ENCODE results near the gene PTPA. TPM values are rescaled to one million over a fixed set of nuclear protein-coding genes. Genes with fewer than 3 reads are reported as not detected.

PTPA gene
- polyA plus RNA-seq, 1 donor from 2014 or later: 62.8 TPM

DNA sequence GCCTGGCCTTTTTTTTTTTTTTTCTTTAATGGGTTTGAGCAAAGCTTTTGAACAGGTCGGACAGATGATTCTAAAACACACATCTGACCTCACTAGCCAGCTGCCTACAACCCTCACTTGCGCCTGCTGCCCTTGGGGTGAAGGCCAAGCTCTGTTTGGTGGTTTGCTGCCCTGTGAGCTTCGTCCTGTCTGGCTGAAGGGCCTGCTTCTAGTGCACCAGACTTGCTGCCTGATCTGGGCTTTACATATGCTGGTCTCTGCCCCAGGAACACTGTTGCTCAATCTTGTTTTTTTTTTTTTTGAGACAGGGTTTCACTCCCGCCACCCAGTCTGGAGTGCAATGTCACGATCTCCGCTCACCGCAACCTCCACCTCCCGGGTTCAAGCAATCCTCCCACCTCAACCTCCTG, 46.7 kb upstream of the PTPA start:
- Histone ChIP-seq H3K4me2 (ENCODE audit: low read length) (no peak overlapping the region), H3K9me2 (ENCODE audit: insufficient read depth, low read length) (no peaks in the 10 kb centered on the region), H4K20me1 (ENCODE audit: insufficient read depth) (no peaks in the 10 kb centered on the region), H3K4me3 (ENCODE audit: low read length) (no peak overlapping the region), H3K27me3 (ENCODE audit: insufficient read depth, low read depth, low read length) (no peaks in the 10 kb centered on the region), H3K79me2 (replicated peaks; ENCODE audit: insufficient read depth, low read length) (no peaks in the 10 kb centered on the region), H3K36me3 (ENCODE audit: insufficient read depth, low read length) (no peaks in the 10 kb centered on the region), H3F3A (ENCODE audit: insufficient read depth, low read length, poor library complexity, severe bottlenecking) (no peaks in the 10 kb centered on the region), H2AFZ (ENCODE audit: low read depth, low read length) (no peak overlapping the region), H3K9me3 (ENCODE audit: low read length) (no peaks in the 10 kb centered on the region), H3K9ac (ENCODE audit: low read length) (no peak overlapping the region), H3K27ac (ENCODE audit: low read length) (no peak overlapping the region)
- no peak for TF ChIP-seq SMC3 (conservative IDR thresholded peaks at IDR 0.05; ENCODE audit: poor library complexity)
- no peak for TF ChIP-seq TAF1 (IDR thresholded peaks at IDR 0.05; ENCODE audit: low read depth)
- TF ChIP-seq, protein P1, sequence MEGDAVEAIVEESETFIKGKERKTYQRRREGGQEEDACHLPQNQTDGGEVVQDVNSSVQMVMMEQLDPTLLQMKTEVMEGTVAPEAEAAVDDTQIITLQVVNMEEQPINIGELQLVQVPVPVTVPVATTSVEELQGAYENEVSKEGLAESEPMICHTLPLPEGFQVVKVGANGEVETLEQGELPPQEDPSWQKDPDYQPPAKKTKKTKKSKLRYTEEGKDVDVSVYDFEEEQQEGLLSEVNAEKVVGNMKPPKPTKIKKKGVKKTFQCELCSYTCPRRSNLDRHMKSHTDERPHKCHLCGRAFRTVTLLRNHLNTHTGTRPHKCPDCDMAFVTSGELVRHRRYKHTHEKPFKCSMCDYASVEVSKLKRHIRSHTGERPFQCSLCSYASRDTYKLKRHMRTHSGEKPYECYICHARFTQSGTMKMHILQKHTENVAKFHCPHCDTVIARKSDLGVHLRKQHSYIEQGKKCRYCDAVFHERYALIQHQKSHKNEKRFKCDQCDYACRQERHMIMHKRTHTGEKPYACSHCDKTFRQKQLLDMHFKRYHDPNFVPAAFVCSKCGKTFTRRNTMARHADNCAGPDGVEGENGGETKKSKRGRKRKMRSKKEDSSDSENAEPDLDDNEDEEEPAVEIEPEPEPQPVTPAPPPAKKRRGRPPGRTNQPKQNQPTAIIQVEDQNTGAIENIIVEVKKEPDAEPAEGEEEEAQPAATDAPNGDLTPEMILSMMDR (IDR thresholded peaks at IDR 0.05; ENCODE audit: poor library complexity, severe bottlenecking): no peak
- TF ChIP-seq RAD21 (conservative IDR thresholded peaks at IDR 0.05): no peak
- no peak for TF ChIP-seq EZH2 (IDR thresholded peaks at IDR 0.05; ENCODE audit: borderline replicate concordance, insufficient read depth, low read length, poor library complexity, severe bottlenecking)
- TF ChIP-seq, protein P2, sequence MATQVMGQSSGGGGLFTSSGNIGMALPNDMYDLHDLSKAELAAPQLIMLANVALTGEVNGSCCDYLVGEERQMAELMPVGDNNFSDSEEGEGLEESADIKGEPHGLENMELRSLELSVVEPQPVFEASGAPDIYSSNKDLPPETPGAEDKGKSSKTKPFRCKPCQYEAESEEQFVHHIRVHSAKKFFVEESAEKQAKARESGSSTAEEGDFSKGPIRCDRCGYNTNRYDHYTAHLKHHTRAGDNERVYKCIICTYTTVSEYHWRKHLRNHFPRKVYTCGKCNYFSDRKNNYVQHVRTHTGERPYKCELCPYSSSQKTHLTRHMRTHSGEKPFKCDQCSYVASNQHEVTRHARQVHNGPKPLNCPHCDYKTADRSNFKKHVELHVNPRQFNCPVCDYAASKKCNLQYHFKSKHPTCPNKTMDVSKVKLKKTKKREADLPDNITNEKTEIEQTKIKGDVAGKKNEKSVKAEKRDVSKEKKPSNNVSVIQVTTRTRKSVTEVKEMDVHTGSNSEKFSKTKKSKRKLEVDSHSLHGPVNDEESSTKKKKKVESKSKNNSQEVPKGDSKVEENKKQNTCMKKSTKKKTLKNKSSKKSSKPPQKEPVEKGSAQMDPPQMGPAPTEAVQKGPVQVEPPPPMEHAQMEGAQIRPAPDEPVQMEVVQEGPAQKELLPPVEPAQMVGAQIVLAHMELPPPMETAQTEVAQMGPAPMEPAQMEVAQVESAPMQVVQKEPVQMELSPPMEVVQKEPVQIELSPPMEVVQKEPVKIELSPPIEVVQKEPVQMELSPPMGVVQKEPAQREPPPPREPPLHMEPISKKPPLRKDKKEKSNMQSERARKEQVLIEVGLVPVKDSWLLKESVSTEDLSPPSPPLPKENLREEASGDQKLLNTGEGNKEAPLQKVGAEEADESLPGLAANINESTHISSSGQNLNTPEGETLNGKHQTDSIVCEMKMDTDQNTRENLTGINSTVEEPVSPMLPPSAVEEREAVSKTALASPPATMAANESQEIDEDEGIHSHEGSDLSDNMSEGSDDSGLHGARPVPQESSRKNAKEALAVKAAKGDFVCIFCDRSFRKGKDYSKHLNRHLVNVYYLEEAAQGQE (IDR thresholded peaks at IDR 0.05; ENCODE audit: borderline replicate concordance): no peak
- no peak for TF ChIP-seq EP300 (conservative IDR thresholded peaks at IDR 0.05; ENCODE audit: poor library complexity, severe bottlenecking)
- TF ChIP-seq MXI1 (conservative IDR thresholded peaks at IDR 0.05; ENCODE audit: poor library complexity, severe bottlenecking): no peak
- TF ChIP-seq POLR2AphosphoS5 (IDR thresholded peaks at IDR 0.05): no peak

DNA sequence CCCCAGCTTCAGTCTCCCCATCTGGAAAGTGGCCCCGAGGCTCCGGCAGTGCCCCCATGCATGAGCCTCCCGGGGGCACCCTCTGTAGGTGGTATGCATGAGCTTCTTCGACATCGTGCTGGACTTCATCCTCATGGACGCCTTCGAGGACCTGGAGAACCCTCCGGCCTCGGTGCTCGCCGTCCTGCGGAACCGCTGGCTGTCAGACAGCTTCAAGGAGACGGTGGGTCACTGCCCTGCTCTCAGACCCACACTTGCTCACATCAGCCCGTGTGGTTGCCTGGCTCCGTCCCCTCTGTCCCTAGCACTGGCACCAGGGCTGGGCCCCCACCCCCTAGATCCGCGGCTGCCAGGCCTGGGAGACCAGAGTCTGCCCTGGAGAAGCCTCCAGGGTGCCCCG, 43.1 kb upstream of the PTPA start:
- Histone ChIP-seq H3K27ac (ENCODE audit: low read length) (no peak overlapping the region), H3K9ac (ENCODE audit: low read length) (no peak overlapping the region), H4K20me1 (ENCODE audit: insufficient read depth) (no peaks in the 10 kb centered on the region), H3K9me2 (ENCODE audit: insufficient read depth, low read length) (no peaks in the 10 kb centered on the region), H3K4me3 (ENCODE audit: low read length) (no peak overlapping the region), H3K79me2 (replicated peaks; ENCODE audit: insufficient read depth, low read length) (no peaks in the 10 kb centered on the region), H3K27me3 (ENCODE audit: insufficient read depth, low read depth, low read length) (no peaks in the 10 kb centered on the region), H3F3A (ENCODE audit: insufficient read depth, low read length, poor library complexity, severe bottlenecking) (no peaks in the 10 kb centered on the region), H3K36me3 (ENCODE audit: insufficient read depth, low read length) (no peaks in the 10 kb centered on the region), H3K4me2 (ENCODE audit: low read length) (no peak overlapping the region), H2AFZ (ENCODE audit: low read depth, low read length) (no peak overlapping the region), H3K9me3 (ENCODE audit: low read length) (no peaks in the 10 kb centered on the region)
- TF ChIP-seq POLR2AphosphoS5 (IDR thresholded peaks at IDR 0.05): no peak
- no peak for TF ChIP-seq SMC3 (conservative IDR thresholded peaks at IDR 0.05; ENCODE audit: poor library complexity)
